ENCODE data around the gene LENEP.

DNA sequence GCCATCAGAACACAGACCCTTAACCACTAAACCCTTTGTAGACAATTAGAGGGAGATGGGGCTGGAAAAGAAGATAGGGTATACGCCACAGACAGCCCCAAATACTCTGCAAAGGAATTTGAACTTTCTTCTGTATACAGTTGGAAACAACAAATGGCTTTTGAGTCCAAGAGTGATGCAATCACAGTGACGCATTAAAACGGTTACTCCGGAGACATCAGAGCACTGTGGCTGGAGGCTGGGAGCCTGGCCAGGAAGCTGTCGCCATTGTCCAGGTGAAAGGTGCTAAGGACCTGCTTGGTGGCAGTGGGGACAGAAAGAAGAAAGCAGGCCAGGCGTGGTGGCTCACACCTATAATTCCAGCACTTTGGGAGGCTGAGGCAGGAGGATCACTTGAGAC, 6.1 kb upstream of the LENEP start:
- TF ChIP-seq BRCA1 (IDR thresholded peaks at IDR 0.05; ENCODE audit: low read depth, low read length) (no peak), HDAC2 (IDR thresholded peaks at IDR 0.05; ENCODE audit: borderline replicate concordance in 1 of 2, low read depth in 2 of 2, low read length in 2 of 2) (no peak), SRF (IDR thresholded peaks at IDR 0.05; ENCODE audit: low read depth, low read length) (no peak), POLR2AphosphoS5 (IDR thresholded peaks at IDR 0.05; ENCODE audit: low read depth, low read length) (no peak), JUND (IDR thresholded peaks at IDR 0.05; ENCODE audit: low read length) (no peak)
- TF ChIP-seq, protein P1, sequence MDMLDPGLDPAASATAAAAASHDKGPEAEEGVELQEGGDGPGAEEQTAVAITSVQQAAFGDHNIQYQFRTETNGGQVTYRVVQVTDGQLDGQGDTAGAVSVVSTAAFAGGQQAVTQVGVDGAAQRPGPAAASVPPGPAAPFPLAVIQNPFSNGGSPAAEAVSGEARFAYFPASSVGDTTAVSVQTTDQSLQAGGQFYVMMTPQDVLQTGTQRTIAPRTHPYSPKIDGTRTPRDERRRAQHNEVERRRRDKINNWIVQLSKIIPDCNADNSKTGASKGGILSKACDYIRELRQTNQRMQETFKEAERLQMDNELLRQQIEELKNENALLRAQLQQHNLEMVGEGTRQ (IDR thresholded peaks at IDR 0.05; ENCODE audit: low read length), result no peak
- TF ChIP-seq, protein P2, sequence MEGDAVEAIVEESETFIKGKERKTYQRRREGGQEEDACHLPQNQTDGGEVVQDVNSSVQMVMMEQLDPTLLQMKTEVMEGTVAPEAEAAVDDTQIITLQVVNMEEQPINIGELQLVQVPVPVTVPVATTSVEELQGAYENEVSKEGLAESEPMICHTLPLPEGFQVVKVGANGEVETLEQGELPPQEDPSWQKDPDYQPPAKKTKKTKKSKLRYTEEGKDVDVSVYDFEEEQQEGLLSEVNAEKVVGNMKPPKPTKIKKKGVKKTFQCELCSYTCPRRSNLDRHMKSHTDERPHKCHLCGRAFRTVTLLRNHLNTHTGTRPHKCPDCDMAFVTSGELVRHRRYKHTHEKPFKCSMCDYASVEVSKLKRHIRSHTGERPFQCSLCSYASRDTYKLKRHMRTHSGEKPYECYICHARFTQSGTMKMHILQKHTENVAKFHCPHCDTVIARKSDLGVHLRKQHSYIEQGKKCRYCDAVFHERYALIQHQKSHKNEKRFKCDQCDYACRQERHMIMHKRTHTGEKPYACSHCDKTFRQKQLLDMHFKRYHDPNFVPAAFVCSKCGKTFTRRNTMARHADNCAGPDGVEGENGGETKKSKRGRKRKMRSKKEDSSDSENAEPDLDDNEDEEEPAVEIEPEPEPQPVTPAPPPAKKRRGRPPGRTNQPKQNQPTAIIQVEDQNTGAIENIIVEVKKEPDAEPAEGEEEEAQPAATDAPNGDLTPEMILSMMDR (IDR thresholded peaks at IDR 0.05; ENCODE audit: control extremely low read depth in 1 of 3, insufficient read depth in 1 of 3, low read depth in 1 of 3, low read length in 3 of 3), result no peak
